HepG2 (cell line): Measurements from ENCODE around the gene CCDC121. TPM values are rescaled to one million over a fixed set of nuclear protein-coding genes. Genes with fewer than 3 reads are reported as not detected.
A peak's percentile ranks its signal among the peaks of the same experiment; 100 is the strongest.

Source experiments
- AHR ChIP-seq: IDR thresholded peaks from 2 replicates; pipeline ENCODE4 v1.6.1; 2018; ENCODE audit warnings: missing genetic modification reagents, missing compliant biosample characterization
- ARNTL ChIP-seq: sonication (generic); formaldehyde crosslinking; IDR thresholded peaks from 2 replicates; pipeline ENCODE4 v1.4.0; 2020; ENCODE audit warnings: mild to moderate bottlenecking, missing genetic modification reagents
- BCL6 ChIP-seq: IDR thresholded peaks from 2 replicates; pipeline ENCODE4 v1.6.1; 2016; ENCODE audit warnings: missing genetic modification reagents, missing compliant biosample characterization
- BRD4 ChIP-seq: sonication (generic); formaldehyde crosslinking; IDR thresholded peaks from 2 replicates; pipeline ENCODE4 v1.4.0; 2020; ENCODE audit warnings: missing genetic modification reagents
- CCDC6 ChIP-seq: sonication (generic); formaldehyde crosslinking; IDR thresholded peaks from 2 replicates; pipeline ENCODE4 v1.8.1; 2022; ENCODE audit warnings: mild to moderate bottlenecking, missing genetic modification reagents, moderate library complexity
- CTCF ChIP-seq: sonication (generic); formaldehyde crosslinking; IDR thresholded peaks from 2 replicates; pipeline ENCODE4 v1.5.0; 2020; ENCODE audit warnings: mild to moderate bottlenecking, missing genetic modification reagents, moderate library complexity
- IRX3 ChIP-seq: sonication (generic); formaldehyde crosslinking; IDR thresholded peaks from 2 replicates; pipeline ENCODE4 v1.8.1; 2023; ENCODE audit warnings: mild to moderate bottlenecking, low read depth, missing genetic modification reagents, borderline replicate concordance
- PAWR ChIP-seq: sonication (generic); formaldehyde crosslinking; IDR thresholded peaks from 2 replicates; pipeline ENCODE4 v1.4.0; 2020; ENCODE audit warnings: missing genetic modification reagents, mild to moderate bottlenecking, borderline replicate concordance
- PHF21A ChIP-seq: sonication (generic); formaldehyde crosslinking; IDR thresholded peaks from 2 replicates; pipeline ENCODE4 v1.5.0; 2020; ENCODE audit warnings: mild to moderate bottlenecking, missing genetic modification reagents
- PREB ChIP-seq: sonication (generic); formaldehyde crosslinking; IDR thresholded peaks from 2 replicates; pipeline ENCODE4 v1.4.0; 2020; ENCODE audit warnings: missing genetic modification reagents
- RAD21 ChIP-seq: fragments of 450-650 bp; formaldehyde crosslinking; IDR thresholded peaks from 2 replicates; pipeline ENCODE4 v1.5.0; 2020; ENCODE audit warnings: mild to moderate bottlenecking
- SIX4 ChIP-seq: sonication (generic); formaldehyde crosslinking; IDR thresholded peaks from 2 replicates; pipeline ENCODE4 v1.4.0; 2020; ENCODE audit warnings: missing genetic modification reagents
- SOX6 ChIP-seq, 2 experiments: fragments of 450-650 bp in 1 of 2; sonication (generic) in 1 of 2; formaldehyde crosslinking in 1 of 2; IDR thresholded peaks; 2 replicates each; pipeline versions ENCODE4 v1.4.0 to v1.6.1; 2017 to 2020; ENCODE audit warnings: antibody characterized with exemption in 1 of 2, mild to moderate bottlenecking in 1 of 2, missing genetic modification reagents in 1 of 2
- SRSF4 ChIP-seq: fragments of 200-400 bp; formaldehyde crosslinking; IDR thresholded peaks from one replicate; pipeline ENCODE4 v1.6.1; 2018; ENCODE audit warnings: mild to moderate bottlenecking, low read depth, low read length, moderate library complexity; ENCODE audit not compliant: poor library complexity, severe bottlenecking
- ZBTB3 ChIP-seq: sonication (generic); formaldehyde crosslinking; IDR thresholded peaks from 2 replicates; pipeline ENCODE4 v1.4.0; 2020; ENCODE audit warnings: low read depth, mild to moderate bottlenecking, moderate library complexity, missing genetic modification reagents, borderline replicate concordance
- ZFP62 ChIP-seq: sonication (generic); formaldehyde crosslinking; IDR thresholded peaks from 2 replicates; pipeline ENCODE4 v1.4.0; 2020; ENCODE audit warnings: missing genetic modification reagents
- ZGPAT ChIP-seq: IDR thresholded peaks from 2 replicates; pipeline ENCODE4 v1.6.1; 2016; ENCODE audit warnings: mild to moderate bottlenecking
- ZKSCAN1 ChIP-seq: fragments of 150-350 bp; IDR thresholded peaks from 2 replicates; pipeline ENCODE4 v1.6.1; 2014; ENCODE audit warnings: low read length
- ZNF253 ChIP-seq: sonication (generic); formaldehyde crosslinking; IDR thresholded peaks from 2 replicates; pipeline ENCODE4 v1.8.0; 2022; ENCODE audit warnings: mild to moderate bottlenecking, missing genetic modification reagents, borderline replicate concordance
- ZNF281 ChIP-seq: sonication (generic); formaldehyde crosslinking; IDR thresholded peaks from 2 replicates; pipeline ENCODE4 v1.4.0; 2020; ENCODE audit warnings: missing genetic modification reagents, borderline replicate concordance
- ZNF382 ChIP-seq: sonication (generic); formaldehyde crosslinking; IDR thresholded peaks from 2 replicates; pipeline ENCODE4 v1.5.0; 2020; ENCODE audit warnings: missing genetic modification reagents, mild to moderate bottlenecking, borderline replicate concordance
- ZNF383 ChIP-seq: sonication (generic); formaldehyde crosslinking; IDR thresholded peaks from 2 replicates; pipeline ENCODE4 v1.4.0; 2020; ENCODE audit warnings: missing genetic modification reagents, mild to moderate bottlenecking, borderline replicate concordance
- ZNF878 ChIP-seq: sonication (generic); formaldehyde crosslinking; IDR thresholded peaks from 2 replicates; pipeline ENCODE4 v1.8.1; 2023; ENCODE audit warnings: mild to moderate bottlenecking, missing genetic modification reagents, moderate library complexity
- polyA plus RNA-seq, 8 experiments: library from polyadenylated mRNA; depleted of rRNA in 3 of 8; stranded (reverse) in 7 of 8; unstranded in 1 of 8; fragments of >200 nt; fragmentation: Illumina TruSeq in 4 of 8; extraction: Trizol in 4 of 8; gene quantifications; 2 replicates each; pipeline versions ENCODE4 v1.2.1 to v1.2.3, GENCODE V29; 2011 to 2016; ENCODE audit warnings: low read depth in 4 of 8, missing spikeins in 1 of 8, mixed read lengths in 1 of 8; ENCODE audit not compliant: insufficient read depth in 1 of 8
- total RNA-seq, 5 experiments: library from RNA; depleted of rRNA; stranded (reverse); fragments of >200 nt; fragmentation: Illumina TruSeq; extraction: Trizol; gene quantifications; 2 replicates each; pipeline ENCODE4 v1.2.3, GENCODE V29; 2016; ENCODE audit warnings: low read depth in 1 of 5

CCDC121 gene
- total and polyA plus RNA-seq, 2 of the 13 experiments (the other 11 are each of a cell fraction or from before 2014, with no cell fraction given): 1.9 to 3.0 TPM

GRCh38 chr2:27582695-27583389 is 46.0 kb downstream of the CCDC121 start, which contains the start of gene ZNF512 (continued):
- TF ChIP-seq ZFP62 (CRISPR knock-in tag) (no peak), RAD21 (CRISPR knock-in tag) (0 out of 2 replicates have a peak, but pooled peaks have one; percentile 41), ZNF253 (CRISPR knock-in tag) (no peak), ZNF281 (CRISPR knock-in tag) (no peak; the same call in 1 of the 2 replicates), BRD4 (CRISPR knock-in tag) (no peak), SRSF4 (no peak), CTCF (CRISPR knock-in tag) (peak; percentile 25; the same call in 1 of the 2 replicates), AHR (CRISPR knock-in tag) (peak; percentile 66; the same call in 1 of the 2 replicates), ZNF878 (CRISPR knock-in tag) (0 out of 2 replicates have a peak, but pooled peaks have one; percentile 19), PHF21A (CRISPR knock-in tag) (peak; percentile 41; the same call in 1 of the 2 replicates), ZGPAT (peak; percentile 91), BCL6 (CRISPR knock-in tag) (no peak), ARNTL (peak; percentile 44), CCDC6 (CRISPR knock-in tag) (no peak), PAWR (CRISPR knock-in tag) (no peak), IRX3 (CRISPR knock-in tag) (no peak; the same call in 1 of the 2 replicates), SIX4 (CRISPR knock-in tag) (0 out of 2 replicates have a peak, but pooled peaks have one; percentile 14), PREB (CRISPR knock-in tag) (no peak), ZBTB3 (CRISPR knock-in tag) (no peak), SOX6 (IDR thresholded peaks at IDR 0.05) (no peak), SOX6 (CRISPR knock-in tag; IDR thresholded peaks at IDR 0.05) (peak; percentile 57; the same call in 1 of the 2 replicates), ZNF383 (CRISPR knock-in tag) (no peak), ZKSCAN1 (no peak), ZNF382 (CRISPR knock-in tag) (no peak)
